Measurements from ENCODE around the gene PFN1. TPM values are rescaled to one million over a fixed set of nuclear protein-coding genes. Genes with fewer than 3 reads are reported as not detected.

Gene PFN1
- total RNA-seq, 1 donor from 2014 or later = 811 TPM

GRCh38 chr17:4971826-4972225, 23.5 kb upstream of the PFN1 start:
- Histone ChIP-seq H3K9me3 (no peaks in the 10 kb centered on the region), H3K4me3 (no peak overlapping the region), H3K36me3 (peaks cover 0 to 40% of the 10 kb centered on the region in 2 donors), H3K27ac (no peak overlapping the region), H3K4me1 (peaks cover 23% of the 10 kb centered on the region), H3K27me3 (no peaks in the 10 kb centered on the region)
- no peak for DNase-seq (ENCODE audit: extremely low spot score in 2 of 2)
- TF ChIP-seq POLR2AphosphoS5 (IDR thresholded peaks at IDR 0.05; ENCODE audit: insufficient read depth in 1 of 2, low read depth in 1 of 2) = no peak
- TF ChIP-seq CTCF (IDR thresholded peaks at IDR 0.05) = no peak
- no peak for TF ChIP-seq POLR2A (IDR thresholded peaks at IDR 0.05)
- intact Hi-C loops (cut with DNase I) = no loop called here

GRCh38 chr17:4970273-4970672, 21.9 kb upstream of the PFN1 start:
- no peak overlapping the region for H3K4me3 ChIP-seq
- TF ChIP-seq POLR2A (IDR thresholded peaks at IDR 0.05) (no peak), POLR2AphosphoS5 (IDR thresholded peaks at IDR 0.05; ENCODE audit: insufficient read depth in 1 of 2, low read depth in 1 of 2) (no peak), CTCF (IDR thresholded peaks at IDR 0.05) (no peak)
- peak overlapping the region; percentile 96 for H3K27ac ChIP-seq
- no peak for DNase-seq (ENCODE audit: extremely low spot score in 2 of 2)
- H3K36me3 ChIP-seq = peaks cover 0 to 29% of the 10 kb centered on the region in 2 donors
- no peaks in the 10 kb centered on the region for H3K27me3 ChIP-seq
- H3K9me3 ChIP-seq = no peaks in the 10 kb centered on the region
- intact Hi-C loops (cut with DNase I) = no loop called here
- H3K4me1 ChIP-seq = peaks cover 38% of the 10 kb centered on the region

- TF ChIP-seq POLR2AphosphoS5 (IDR thresholded peaks at IDR 0.05; ENCODE audit: insufficient read depth in 1 of 2, low read depth in 1 of 2) (no peak), CTCF (IDR thresholded peaks at IDR 0.05) (no peak), POLR2A (IDR thresholded peaks at IDR 0.05) (no peak)
- peak overlapping the region; percentile 68 to 72 for H3K4me3 ChIP-seq
- no peaks in the 10 kb centered on the region for H3K9me3 ChIP-seq
- no peaks in the 10 kb centered on the region for H3K27me3 ChIP-seq
- peak overlapping the region; percentile 96 for H3K27ac ChIP-seq
- intact Hi-C loops (cut with DNase I) = no loop called here
- H3K4me1 ChIP-seq = peaks cover 44% of the 10 kb centered on the region
- peaks cover 0 to 29% of the 10 kb centered on the region in 2 donors for H3K36me3 ChIP-seq
- no peak for DNase-seq (ENCODE audit: extremely low spot score in 2 of 2)
Measured at GRCh38 chr17:4969551-4970173, 21.3 kb upstream of the PFN1 start.

- Histone ChIP-seq H3K9me3 (no peaks in the 10 kb centered on the region), H3K36me3 (peaks cover 0 to 25% of the 10 kb centered on the region in 2 donors), H3K27me3 (no peaks in the 10 kb centered on the region), H3K4me3 (peak overlapping the region; percentile 68 to 72), H3K27ac (peak overlapping the region; percentile 96), H3K4me1 (peaks cover 44% of the 10 kb centered on the region)
- no peak for DNase-seq (ENCODE audit: extremely low spot score in 2 of 2)
- TF ChIP-seq POLR2A (IDR thresholded peaks at IDR 0.05) (no peak), POLR2AphosphoS5 (IDR thresholded peaks at IDR 0.05; ENCODE audit: insufficient read depth in 1 of 2, low read depth in 1 of 2) (peak in 1 of 2 donors; percentile 29)
- intact Hi-C loops (cut with DNase I) = no loop called here
Measured at GRCh38 chr17:4969047-4969550, 20.8 kb upstream of the PFN1 start.

- peak overlapping the region; percentile 96 for H3K27ac ChIP-seq
- H3K4me3 ChIP-seq = peak overlapping the region; percentile 68 to 72
- intact Hi-C loops (cut with DNase I) = no loop called here
- DNase-seq (ENCODE audit: extremely low spot score in 2 of 2) = no peak
- peaks cover 44% of the 10 kb centered on the region for H3K4me1 ChIP-seq
- no peaks in the 10 kb centered on the region for H3K9me3 ChIP-seq
- peaks cover 0 to 22% of the 10 kb centered on the region in 2 donors for H3K36me3 ChIP-seq
- no peaks in the 10 kb centered on the region for H3K27me3 ChIP-seq
- TF ChIP-seq POLR2A (IDR thresholded peaks at IDR 0.05) (no peak), POLR2AphosphoS5 (IDR thresholded peaks at IDR 0.05; ENCODE audit: insufficient read depth in 1 of 2, low read depth in 1 of 2) (no peak), CTCF (IDR thresholded peaks at IDR 0.05) (no peak)
Measured at GRCh38 chr17:4968486-4969046, 20.2 kb upstream of the PFN1 start.
